Measurements from ENCODE around the gene SORCS3.

SORCS3 gene

GRCh38 chr10:105207476-105207995 lies 566.4 kb downstream of the SORCS3 start:
- no peak for DNase-seq

- DNase-seq = no peak
Measured at GRCh38 chr10:105210546-105210945, 569.5 kb downstream of the SORCS3 start.

GRCh38 chr10:105237685-105238084 lies 596.6 kb downstream of the SORCS3 start:
- no peak for DNase-seq

GRCh38 chr10:105239311-105240219 lies 598.5 kb downstream of the SORCS3 start:
- DNase-seq = no peak

- DNase-seq = no peak
Measured at GRCh38 chr10:105241254-105241653, 600.2 kb downstream of the SORCS3 start.

GRCh38 chr10:105243381-105243780 lies 602.3 kb downstream of the SORCS3 start:
- no peak for DNase-seq

- no peak for DNase-seq
Measured at GRCh38 chr10:105243825-105244224, 602.7 kb downstream of the SORCS3 start.

- DNase-seq = no peak
Measured at GRCh38 chr10:105247831-105248499, 606.9 kb downstream of the SORCS3 start.

- DNase-seq = no peak
Measured at GRCh38 chr10:105252911-105253310, 611.8 kb downstream of the SORCS3 start.

- DNase-seq = no peak
Measured at GRCh38 chr10:105253515-105254212, 612.6 kb downstream of the SORCS3 start.

GRCh38 chr10:105258036-105258673 lies 617.1 kb downstream of the SORCS3 start:
- DNase-seq = no peak

- DNase-seq = no peak
Measured at GRCh38 chr10:105258674-105259065, 617.6 kb downstream of the SORCS3 start.

- DNase-seq = no peak
Measured at GRCh38 chr10:105259201-105259600, 618.1 kb downstream of the SORCS3 start.

GRCh38 chr10:105262666-105263065 lies 621.6 kb downstream of the SORCS3 start:
- no peak for DNase-seq

GRCh38 chr10:105266966-105267539 lies 626.0 kb downstream of the SORCS3 start:
- no peak for DNase-seq

- DNase-seq = no peak
Measured at GRCh38 chr10:105268961-105269360, 627.9 kb downstream of the SORCS3 start.

- no peak for DNase-seq
Measured at GRCh38 chr10:105269689-105270088, 628.6 kb downstream of the SORCS3 start.

- no peak for DNase-seq
Measured at GRCh38 chr10:105274556-105275070, 633.5 kb downstream of the SORCS3 start.

- no peak for DNase-seq
Measured at GRCh38 chr10:105278439-105278838, 637.3 kb downstream of the SORCS3 start.

GRCh38 chr10:105279101-105279500 lies 638.0 kb downstream of the SORCS3 start:
- no peak for DNase-seq

GRCh38 chr10:105280895-105281294 lies 639.8 kb downstream of the SORCS3 start:
- DNase-seq = no peak
